ENCODE results near the gene EVA1C. TPM values are rescaled to one million over a fixed set of nuclear protein-coding genes. Genes with fewer than 3 reads are reported as not detected.
A peak's percentile ranks its signal among the peaks of the same experiment; 100 is the strongest.
"Not testable (repeated sequence)": the region's sequence is repeated elsewhere in the genome, so short reads cannot be mapped to it uniquely, and the experiment has no call there.

EVA1C gene
- total RNA-seq, 6 donors from 2014 or later: 40.2 to 75.6 (median 55.7) TPM

DNA sequence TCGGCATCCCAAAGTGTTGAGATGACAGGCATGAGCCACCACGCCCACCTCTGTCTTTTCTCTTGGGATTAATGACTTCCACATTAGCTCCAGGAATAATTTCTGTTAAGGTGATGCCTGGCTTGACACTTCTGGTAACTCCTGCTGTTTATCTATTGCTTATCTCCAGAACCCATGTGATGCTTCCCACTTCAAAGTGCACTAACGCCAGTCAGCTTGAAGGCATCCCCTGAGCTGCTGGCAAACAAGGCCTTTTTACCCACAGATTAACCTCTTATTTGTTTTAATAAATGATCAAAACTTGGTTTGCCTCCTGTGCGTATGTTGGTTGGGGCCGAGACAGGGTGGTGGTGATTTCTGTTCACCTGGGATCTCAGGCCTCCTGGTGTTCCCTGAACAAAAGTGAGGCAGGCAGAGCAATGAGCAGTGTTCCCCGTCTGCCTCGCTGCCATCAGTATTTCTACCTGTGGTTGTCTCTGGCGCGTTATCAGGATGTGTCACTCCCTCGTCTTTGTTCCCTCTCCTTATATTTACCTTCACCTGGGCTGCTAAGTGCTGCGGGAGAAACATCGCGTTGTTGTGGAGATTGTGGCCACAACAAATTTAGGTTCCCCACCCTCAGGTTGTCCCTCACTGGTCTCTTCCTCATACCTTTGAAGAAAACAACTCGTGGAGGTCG, 20.6 kb downstream of the EVA1C start:
- DNase-seq, H3K36me3 ChIP-seq, H3K9me3 ChIP-seq, H3K27ac ChIP-seq, H3K27me3 ChIP-seq, H3K4me3 ChIP-seq: not testable (repeated sequence)
- H3K4me1 ChIP-seq: peaks cover 0 to 16% (median 4%) of the 10 kb centered on the region in 4 donors
- peak in 1 of 2 donors; percentile 63 for ATAC-seq (ENCODE audit: low FRiP score in 2 of 2)
- TF ChIP-seq POLR2A (IDR thresholded peaks at IDR 0.05): peak in 1 of 4 donors; percentile 15
- 73 to 77% methylated on average over 15 of the region's 15 CpGs for WGBS, 2 donors

DNA sequence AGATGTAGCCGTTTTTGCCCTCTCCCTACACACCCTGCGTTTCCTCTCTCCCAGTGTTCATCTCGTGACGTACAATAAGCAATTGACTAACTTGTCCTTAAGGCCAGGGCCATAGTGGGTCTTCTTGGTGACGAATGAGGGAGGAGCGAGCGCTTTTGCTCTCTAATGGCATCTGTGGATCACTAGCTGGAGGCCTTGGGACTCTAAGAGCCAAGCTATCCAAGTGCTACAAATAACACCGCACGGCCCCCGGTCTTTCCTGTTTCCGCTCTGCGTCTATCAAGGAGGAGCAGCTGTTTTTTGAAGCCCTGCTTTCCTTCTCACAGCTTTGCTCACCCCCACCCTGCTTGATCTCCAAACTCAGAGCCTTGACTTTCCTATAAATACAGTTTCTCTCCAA, 25.2 kb downstream of the EVA1C start:
- Histone ChIP-seq H3K27ac (peak overlapping the region in 1 of 4 donors; percentile 23), H3K4me3 (no peak overlapping the region), H3K27me3 (no peaks in the 10 kb centered on the region), H3K4me1 (peaks cover 0 to 13% (median 6%) of the 10 kb centered on the region in 4 donors), H3K36me3 (no peaks in the 10 kb centered on the region), H3K9me3 (no peaks in the 10 kb centered on the region)
- no peak for TF ChIP-seq EP300 (IDR thresholded peaks at IDR 0.05)
- no peak for TF ChIP-seq POLR2A (IDR thresholded peaks at IDR 0.05)
- TF ChIP-seq, protein P1, sequence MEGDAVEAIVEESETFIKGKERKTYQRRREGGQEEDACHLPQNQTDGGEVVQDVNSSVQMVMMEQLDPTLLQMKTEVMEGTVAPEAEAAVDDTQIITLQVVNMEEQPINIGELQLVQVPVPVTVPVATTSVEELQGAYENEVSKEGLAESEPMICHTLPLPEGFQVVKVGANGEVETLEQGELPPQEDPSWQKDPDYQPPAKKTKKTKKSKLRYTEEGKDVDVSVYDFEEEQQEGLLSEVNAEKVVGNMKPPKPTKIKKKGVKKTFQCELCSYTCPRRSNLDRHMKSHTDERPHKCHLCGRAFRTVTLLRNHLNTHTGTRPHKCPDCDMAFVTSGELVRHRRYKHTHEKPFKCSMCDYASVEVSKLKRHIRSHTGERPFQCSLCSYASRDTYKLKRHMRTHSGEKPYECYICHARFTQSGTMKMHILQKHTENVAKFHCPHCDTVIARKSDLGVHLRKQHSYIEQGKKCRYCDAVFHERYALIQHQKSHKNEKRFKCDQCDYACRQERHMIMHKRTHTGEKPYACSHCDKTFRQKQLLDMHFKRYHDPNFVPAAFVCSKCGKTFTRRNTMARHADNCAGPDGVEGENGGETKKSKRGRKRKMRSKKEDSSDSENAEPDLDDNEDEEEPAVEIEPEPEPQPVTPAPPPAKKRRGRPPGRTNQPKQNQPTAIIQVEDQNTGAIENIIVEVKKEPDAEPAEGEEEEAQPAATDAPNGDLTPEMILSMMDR (IDR thresholded peaks at IDR 0.05): no peak
- no peak for TF ChIP-seq POLR2AphosphoS5 (IDR thresholded peaks at IDR 0.05)
- DNase-seq (no peak), ATAC-seq (ENCODE audit: low FRiP score in 2 of 2) (no peak)
- 57 to 58% methylated on average over 12 of the region's 12 CpGs for WGBS, 2 donors

DNA sequence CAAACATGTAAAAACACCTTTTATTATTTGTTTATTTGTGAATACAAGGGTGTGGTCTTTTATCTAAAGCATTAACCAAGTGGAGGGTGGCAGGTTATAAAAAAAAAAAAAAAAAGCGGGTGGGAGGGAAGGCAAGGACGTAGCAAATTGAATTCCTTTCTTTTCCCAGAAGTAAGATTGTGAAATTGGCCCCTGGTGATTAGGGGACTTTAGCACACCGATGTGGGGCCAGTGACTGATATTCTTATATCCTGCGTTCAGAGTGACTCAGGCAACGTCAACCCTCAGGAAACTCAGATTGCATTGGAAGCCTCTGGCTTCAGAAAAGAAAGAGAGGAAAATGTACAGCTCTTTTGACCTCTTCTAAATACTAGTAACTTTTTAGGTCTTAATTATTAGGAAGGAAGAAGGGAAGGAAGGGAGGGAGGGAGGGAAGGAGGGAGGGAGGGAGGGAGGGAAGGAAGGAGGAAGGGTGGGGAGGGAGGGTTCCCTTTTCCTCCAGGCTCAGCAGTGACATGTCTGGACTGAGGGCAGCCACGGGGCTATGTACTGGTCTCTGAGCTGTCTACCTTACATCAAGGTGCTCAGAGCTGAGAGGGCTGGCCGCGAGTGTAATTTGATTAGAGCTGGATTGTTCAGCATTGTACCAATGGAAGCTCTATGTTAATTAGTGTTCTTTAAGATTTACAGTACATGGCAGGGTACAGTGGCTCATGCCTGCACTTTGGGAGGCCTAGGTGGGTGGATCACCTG, 30.2 kb downstream of the EVA1C start:
- Histone ChIP-seq H3K9me3 (no peaks in the 10 kb centered on the region), H3K4me3 (no peak overlapping the region), H3K27ac (no peak overlapping the region), H3K27me3 (no peaks in the 10 kb centered on the region), H3K4me1 (peaks cover 0 to 8% (median under 1%) of the 10 kb centered on the region in 4 donors), H3K36me3 (no peaks in the 10 kb centered on the region)
- ATAC-seq (ENCODE audit: low FRiP score in 2 of 2) (no peak), DNase-seq (no peak)
- no peak for TF ChIP-seq POLR2A (IDR thresholded peaks at IDR 0.05)
- TF ChIP-seq, protein P1 (IDR thresholded peaks at IDR 0.05): no peak
- TF ChIP-seq POLR2AphosphoS5 (IDR thresholded peaks at IDR 0.05): no peak
- no peak for TF ChIP-seq EP300 (IDR thresholded peaks at IDR 0.05)
- 63 to 83% methylated on average over 8 of the region's 8 CpGs for WGBS, 2 donors

DNA sequence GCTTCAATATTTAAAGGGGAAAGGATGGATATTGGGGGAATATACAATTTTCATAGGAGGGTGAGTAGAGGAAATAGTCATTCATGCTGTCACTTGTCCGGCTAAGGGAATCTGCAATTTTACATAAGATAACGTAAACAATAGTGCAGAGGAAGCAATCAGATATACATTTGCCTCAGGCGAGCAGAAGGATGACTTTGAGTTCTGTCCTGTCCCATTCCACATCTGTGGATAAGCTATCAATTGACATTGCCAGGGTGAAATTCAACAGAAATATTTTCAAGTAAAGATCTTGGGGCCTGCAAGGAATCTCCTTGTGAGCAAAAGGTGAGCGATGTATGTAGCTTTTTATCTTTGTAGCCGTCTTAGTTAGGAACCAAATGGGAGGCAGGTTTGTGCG, 32.6 kb downstream of the EVA1C start:
- ATAC-seq (ENCODE audit: low FRiP score in 2 of 2) (no peak), DNase-seq (no peak)
- no peaks in the 10 kb centered on the region for H3K9me3 ChIP-seq
- no peak overlapping the region for H3K4me3 ChIP-seq
- H3K4me1 ChIP-seq: peaks cover 0 to 8% (median 6%) of the 10 kb centered on the region in 4 donors
- no peaks in the 10 kb centered on the region for H3K36me3 ChIP-seq
- H3K27ac ChIP-seq: no peak overlapping the region
- H3K27me3 ChIP-seq: no peaks in the 10 kb centered on the region
- no peak for TF ChIP-seq POLR2AphosphoS5 (IDR thresholded peaks at IDR 0.05)
- TF ChIP-seq, protein P1 (IDR thresholded peaks at IDR 0.05): no peak
- no peak for TF ChIP-seq EP300 (IDR thresholded peaks at IDR 0.05)
- no peak for TF ChIP-seq POLR2A (IDR thresholded peaks at IDR 0.05)
- 81 to 83% methylated on average over 6 of the region's 6 CpGs for WGBS, 2 donors

DNA sequence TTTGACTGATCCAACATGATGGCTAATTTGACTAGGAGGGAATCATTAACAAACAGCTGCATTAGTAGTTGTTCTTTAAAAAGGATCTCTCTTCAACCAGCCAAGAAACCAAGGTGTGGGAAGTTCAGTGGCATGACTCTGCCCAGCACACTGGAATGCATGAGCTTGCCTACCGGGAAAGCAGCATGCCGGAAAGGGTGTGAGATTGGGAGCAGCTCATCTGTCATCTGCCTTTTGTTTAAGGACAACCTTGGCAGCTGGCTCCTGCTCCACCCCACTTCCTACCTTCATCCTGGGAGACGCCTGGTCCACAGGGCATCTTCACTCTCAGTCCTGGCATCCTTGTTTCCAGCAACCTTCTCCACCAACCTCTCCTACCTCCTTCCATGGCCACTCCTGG, 33.9 kb downstream of the EVA1C start:
- DNase-seq; H3K27ac ChIP-seq; H3K27me3 ChIP-seq; H3K36me3 ChIP-seq; ATAC-seq (ENCODE audit: low FRiP score in 2 of 2); H3K4me3 ChIP-seq; H3K9me3 ChIP-seq: not testable (repeated sequence)
- peaks cover 9 to 19% (median 18%) of the 10 kb centered on the region in 4 donors for H3K4me1 ChIP-seq
- WGBS, 2 donors: 82 to 93% methylated on average over 3 of the region's 3 CpGs

All from upper lobe of left lung (tissue), 6 donors.